Dermis blood vessel endothelial cell (primary cell): ENCODE results near the gene PRKG1. TPM values are rescaled to one million over a fixed set of nuclear protein-coding genes. Genes with fewer than 3 reads are reported as not detected.
A peak's percentile ranks its signal among the peaks of the same experiment; 100 is the strongest.

Source experiments
- DNase-seq: peaks from one replicate; pipeline ENCODE4 v3.0.0; 2010
- total RNA-seq: library from RNA; depleted of rRNA; stranded (reverse); fragments of >200 nt; gene quantifications from 2 replicates; pipeline ENCODE4 v1.2.3, GENCODE V29; 2014

The PRKG1 gene
- total RNA-seq, 1 donor from 2014 or later: 4.1 TPM

GRCh38 chr10:52082307-52082706 lies 1008.0 kb downstream of the PRKG1 start:
- DNase-seq: no peak

DNA sequence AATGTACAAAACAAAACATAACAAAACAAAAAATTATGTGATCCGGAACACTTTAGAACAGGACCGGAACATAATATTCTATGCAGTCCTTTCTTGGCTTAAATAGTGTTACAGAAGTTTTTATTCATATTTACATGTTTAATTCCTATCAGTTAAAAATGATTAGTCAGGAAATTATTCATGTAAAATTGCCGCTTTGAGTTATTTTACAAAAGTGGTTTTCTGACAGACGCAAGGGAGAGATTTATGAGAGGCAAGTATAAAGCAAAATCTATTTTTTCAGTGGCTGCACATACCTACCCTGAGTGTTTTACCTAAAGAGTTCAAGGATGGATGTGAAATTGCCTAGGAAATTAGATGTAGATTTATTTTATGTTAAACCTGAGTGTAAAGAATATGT lies 1009.1 kb downstream of the PRKG1 start:
- no peak for DNase-seq

GRCh38 chr10:52092390-52092789 lies 1018.1 kb downstream of the PRKG1 start:
- no peak for DNase-seq

- no peak for DNase-seq
Observed at GRCh38 chr10:52098130-52098529, 1023.8 kb downstream of the PRKG1 start.

DNA sequence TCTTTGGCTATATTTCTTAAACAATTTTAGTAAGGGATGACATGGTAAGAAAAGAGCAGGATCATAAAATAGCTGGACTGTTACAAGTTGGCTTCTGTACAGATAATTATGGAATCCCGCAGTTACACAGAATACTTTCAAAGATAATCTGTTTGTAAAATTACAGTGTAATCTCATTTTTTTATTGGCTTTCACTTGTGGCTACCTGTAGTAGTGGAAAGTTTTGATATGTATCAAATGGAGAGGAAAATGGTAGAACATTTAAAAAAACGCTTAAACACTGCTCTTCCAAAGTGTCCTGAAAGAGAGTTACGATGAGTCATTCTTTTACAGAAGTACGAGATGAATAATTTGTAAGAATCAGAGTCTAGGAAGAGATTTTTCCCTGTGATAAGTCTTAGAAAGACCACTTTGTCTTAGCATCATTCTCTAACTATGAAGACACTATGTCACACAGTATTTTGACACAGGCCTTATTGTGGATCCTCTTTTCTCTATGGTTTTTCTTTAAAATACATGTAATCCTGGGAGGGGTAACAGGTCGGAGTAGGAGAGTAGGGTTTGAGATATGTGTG lies 1024.8 kb downstream of the PRKG1 start:
- no peak for DNase-seq

GRCh38 chr10:52100011-52100547 lies 1025.8 kb downstream of the PRKG1 start:
- no peak for DNase-seq

- DNase-seq: no peak
Observed at GRCh38 chr10:52105301-52105700, 1031.0 kb downstream of the PRKG1 start.

GRCh38 chr10:52106011-52106410 lies 1031.7 kb downstream of the PRKG1 start:
- no peak for DNase-seq

DNA sequence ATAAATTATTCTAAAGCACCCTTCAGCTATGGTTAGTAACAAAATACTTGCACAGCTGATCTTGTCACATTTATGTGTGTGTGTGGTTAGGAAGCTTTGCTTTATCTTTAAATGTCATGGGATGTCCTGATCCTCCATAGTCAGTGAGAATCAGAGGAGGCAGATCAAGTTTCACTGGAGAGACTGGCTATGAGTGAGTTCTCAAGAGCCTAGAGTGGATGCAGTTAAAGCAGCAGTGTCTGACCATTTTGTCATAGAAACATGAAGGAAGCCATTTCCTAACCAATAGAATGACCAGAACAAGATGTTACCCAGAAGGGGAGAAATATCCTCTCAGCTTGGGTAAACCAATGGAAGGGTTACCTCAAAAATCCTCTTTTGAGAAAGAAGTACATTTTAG lies 1032.6 kb downstream of the PRKG1 start:
- DNase-seq: no peak

GRCh38 chr10:52108236-52108635 lies 1033.9 kb downstream of the PRKG1 start:
- no peak for DNase-seq

DNA sequence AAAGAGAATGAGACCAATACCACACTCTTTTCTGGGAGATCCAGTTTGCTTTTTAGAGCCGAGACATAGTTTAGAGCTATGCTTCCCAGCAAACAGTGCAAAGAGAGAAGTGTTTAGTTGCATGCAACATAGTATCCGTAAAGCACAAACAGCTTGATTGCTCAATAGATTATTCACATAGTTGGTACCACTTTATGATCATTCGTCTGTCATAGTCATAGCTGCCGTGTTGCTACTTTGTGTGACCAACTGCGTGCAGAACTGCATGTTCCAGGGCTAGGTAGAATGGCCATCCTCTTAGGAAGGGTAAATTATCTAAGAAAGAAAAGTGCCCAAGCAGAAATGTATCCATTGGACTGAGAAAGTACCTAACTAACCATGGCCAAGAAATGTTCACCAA lies 1036.3 kb downstream of the PRKG1 start:
- no peak for DNase-seq

DNA sequence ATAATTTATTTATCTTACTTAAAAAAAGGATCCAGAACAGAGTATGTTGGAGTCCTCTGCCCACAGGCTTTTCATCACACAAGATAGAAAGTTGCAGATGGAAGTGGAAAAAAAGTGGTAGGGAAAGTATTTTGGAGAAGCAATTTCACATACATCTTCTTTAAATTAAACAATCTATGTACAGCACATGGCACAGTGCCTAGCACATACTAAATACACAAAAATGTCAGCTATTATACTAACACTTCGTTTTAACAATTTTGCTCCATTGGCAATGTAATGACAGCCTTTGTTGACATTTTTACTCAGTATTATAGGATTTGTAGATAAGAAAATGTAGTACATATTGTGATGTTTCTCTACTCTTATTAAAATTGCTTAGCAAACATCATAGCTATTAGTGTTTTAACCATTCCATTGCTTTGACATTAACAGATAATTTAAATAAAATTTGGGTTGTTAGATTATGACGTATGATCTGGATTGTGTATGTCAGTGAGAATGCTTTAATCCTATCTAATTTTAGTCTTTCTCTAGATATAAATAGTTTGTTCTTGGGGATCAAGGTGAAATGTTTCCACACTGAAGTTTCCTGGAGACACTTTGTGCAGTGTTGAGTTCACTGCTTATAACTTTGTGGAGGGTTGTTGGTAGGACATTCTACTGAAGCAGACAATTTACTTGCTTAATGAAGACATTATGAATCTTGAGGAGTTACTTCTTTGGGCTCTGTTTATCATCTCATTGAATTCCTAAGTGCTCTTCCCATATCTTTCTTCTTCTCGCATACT lies 1037.0 kb downstream of the PRKG1 start:
- no peak for DNase-seq

- DNase-seq: peak; percentile 9
Observed at GRCh38 chr10:52115823-52116222, 1041.5 kb downstream of the PRKG1 start.

DNA sequence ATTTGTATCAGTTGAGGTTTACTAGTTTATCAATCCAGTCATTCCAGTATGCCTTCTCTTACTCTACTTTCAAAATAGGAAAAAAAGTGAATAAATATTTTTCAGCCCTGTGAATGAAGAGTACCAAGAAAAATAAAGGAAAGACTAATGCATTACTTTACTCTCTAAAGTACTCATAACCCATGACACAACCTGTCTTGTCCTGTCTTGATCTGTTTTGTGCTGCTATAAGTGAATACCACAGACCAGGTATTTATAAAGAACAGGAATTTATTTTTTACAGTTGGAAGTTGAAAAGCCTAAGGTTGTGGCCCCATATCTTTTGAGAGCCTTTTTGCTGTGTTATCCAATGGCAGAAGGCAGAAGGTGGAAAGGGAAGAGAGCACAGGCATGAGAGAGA lies 1045.2 kb downstream of the PRKG1 start:
- DNase-seq: no peak

- no peak for DNase-seq
Observed at GRCh38 chr10:52121688-52122087, 1047.4 kb downstream of the PRKG1 start.

- no peak for DNase-seq
Observed at GRCh38 chr10:52128056-52128683, 1053.9 kb downstream of the PRKG1 start.

DNA sequence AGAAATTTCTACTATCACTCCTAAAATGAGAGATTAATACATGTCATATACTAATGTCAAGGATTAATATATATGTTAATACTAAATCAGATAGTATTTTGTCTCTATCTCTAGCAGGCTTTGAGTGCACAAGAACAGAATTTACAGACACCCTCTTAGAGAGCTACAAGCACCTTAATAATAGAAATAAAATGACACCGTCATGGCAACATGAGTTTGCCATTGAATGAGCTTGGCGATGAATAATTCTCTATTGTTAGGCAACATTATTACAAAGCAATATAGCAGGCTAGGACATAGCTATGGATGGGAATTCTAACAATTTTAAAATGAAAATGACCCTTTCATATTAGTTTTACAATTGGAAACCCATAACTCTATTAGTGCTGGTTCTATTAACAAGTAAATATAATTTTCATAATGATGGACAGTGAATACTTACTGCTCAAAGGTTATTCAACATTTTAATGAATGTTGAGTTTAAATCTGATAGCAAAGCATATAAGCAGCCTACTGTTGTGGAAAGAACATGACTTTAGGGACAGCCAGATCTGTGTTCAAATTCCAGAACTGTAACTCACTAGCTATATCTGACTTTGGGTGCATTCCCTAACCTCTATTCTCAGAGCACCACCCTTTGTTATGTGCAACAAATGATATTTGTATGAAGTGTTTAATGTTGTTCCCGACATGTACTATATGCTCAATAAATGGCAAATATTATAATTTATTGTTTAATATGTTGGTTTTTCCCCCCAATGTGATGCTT lies 1055.3 kb downstream of the PRKG1 start:
- DNase-seq: no peak

GRCh38 chr10:52135101-52135500 lies 1060.8 kb downstream of the PRKG1 start:
- DNase-seq: no peak

GRCh38 chr10:52136921-52137320 lies 1062.6 kb downstream of the PRKG1 start:
- DNase-seq: no peak

DNA sequence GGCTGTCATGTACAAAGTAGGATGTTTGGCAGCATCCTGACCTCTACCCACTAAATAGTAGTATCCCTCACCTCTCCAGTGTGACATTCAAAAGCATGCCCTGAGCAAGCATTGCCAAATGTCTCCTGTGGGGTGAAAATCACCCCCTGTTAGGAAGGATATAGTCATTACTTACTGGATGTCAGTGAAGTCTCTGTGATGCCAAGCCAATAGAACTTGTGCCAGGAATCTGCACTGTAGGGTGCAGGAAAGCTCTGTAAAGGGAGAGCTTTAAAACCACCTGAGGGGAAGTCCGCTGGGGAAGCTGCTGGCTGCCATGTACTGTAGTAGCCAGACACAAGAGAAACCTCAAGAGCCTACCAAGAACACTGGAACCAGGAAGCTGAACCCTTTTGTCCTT lies 1069.1 kb downstream of the PRKG1 start:
- DNase-seq: no peak

DNA sequence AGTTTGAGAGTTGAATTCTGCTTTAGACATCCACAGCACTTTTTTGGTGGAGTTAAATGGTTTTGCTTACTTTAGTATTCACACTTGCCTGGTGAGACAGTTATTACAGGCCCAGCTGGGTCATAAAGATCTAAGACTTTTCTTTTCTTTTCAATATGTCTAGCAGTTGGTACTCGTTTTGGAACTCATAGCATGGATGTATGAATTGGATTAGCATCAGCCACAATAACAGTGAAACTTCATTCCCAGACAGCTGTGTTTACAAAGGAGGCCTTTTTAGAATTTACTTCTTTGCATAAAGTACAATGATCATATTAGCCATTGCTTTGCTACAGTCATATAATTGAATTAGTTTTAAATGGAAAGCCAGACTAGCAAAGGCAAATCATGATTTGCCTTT lies 1071.3 kb downstream of the PRKG1 start:
- no peak for DNase-seq

DNA sequence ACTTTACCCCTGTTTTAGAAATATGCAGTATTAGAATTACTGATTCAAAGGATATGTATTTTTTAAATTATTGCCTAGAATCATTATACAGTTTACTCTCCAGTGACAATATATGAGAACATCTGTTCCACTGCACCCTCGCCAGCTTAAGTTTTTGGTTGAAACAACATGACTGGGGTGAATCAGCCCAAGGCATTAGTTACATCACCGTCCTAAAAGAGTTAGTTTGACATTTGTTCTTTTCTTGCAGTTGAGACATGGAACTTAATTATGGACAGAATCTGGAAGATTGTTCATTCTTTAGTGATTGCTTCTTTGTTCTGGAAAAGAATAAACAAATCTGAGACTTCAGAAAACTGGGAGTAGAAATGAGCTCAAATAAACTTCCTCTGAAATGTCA lies 1072.5 kb downstream of the PRKG1 start:
- no peak for DNase-seq

- DNase-seq: no peak
Observed at GRCh38 chr10:52170776-52171175, 1096.5 kb downstream of the PRKG1 start.
